Activated T-cell treated with anti-CD3 and anti-CD28 coated beads, Interleukin-2, amount 50 U/mL, for 1 hour (primary cell): ENCODE results near the gene DEDD.

Source experiments
- DNase-seq: peaks from one replicate; pipeline ENCODE4 v3.0.0-alpha.2; 2020

DEDD gene, protein sequence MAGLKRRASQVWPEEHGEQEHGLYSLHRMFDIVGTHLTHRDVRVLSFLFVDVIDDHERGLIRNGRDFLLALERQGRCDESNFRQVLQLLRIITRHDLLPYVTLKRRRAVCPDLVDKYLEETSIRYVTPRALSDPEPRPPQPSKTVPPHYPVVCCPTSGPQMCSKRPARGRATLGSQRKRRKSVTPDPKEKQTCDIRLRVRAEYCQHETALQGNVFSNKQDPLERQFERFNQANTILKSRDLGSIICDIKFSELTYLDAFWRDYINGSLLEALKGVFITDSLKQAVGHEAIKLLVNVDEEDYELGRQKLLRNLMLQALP

DNA sequence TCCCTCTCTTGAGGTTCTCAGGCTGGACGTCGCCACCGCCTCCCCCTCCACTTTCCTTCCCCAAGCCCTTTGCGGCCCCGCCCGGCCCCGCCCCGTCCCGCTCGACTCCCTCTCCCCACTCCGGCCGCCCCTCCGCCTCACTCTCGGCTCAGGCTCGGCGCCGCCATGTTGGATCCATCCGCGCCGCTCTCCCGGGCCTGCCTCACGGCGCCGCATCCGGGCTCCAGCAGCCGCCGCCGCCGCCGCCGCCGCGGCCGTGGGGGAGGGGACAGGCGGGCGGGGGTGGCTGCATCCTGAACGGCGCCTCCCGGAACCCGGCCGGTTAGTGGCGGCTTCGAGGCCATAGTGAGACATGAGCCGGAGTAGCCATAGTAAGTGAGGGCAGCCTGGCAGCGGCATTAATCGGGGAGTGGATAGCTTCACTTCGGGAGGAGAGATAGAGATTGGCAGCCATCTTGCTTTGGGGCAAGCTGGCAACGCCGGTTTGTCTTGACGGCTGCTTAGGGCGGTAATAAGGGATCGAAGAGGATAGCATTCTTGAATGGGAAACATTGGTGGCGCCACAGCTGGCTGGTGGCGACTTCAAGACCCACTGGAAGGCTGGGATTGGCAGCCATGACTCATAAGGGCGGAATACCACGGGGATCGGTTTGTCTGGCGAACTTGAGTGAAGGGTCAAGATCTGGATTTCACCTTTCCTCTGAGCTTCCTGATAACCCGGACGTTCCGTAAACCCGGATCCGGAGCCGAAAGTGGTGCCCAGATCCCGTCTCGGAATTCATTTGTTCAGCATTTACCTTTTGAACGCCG lies at the start of gene DEDD:
Gene DEDD (minus strand): TSS at position 258 of the 810 bp plus-strand sequence. CDS start 8,205 bp downstream, outside the sequence.
- DNase-seq, result peak; percentile 89

- DNase-seq, result peak; percentile 50
Observed at GRCh38 chr1:161182214-161182613, 49.7 kb upstream of the DEDD start.

DNA sequence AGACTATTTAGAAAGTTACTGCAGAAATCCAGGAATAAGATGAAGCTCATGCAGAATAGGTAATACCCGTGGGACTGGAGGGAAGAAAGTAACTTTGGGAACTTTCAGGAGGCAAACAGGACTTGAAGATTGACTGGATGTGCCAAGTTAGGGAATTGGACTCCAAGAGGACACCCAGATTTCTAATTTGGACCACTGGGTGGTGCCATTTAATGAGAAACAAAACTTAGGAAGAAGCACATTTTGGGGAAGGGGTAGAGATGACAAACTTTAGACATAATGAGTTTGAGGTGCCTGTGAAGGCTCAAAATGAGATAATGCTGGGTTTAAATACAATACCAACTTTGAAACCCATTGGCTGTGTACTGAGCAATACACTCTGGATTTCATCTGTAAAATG lies 48.2 kb upstream of the DEDD start:
- DNase-seq, result no peak

DNA sequence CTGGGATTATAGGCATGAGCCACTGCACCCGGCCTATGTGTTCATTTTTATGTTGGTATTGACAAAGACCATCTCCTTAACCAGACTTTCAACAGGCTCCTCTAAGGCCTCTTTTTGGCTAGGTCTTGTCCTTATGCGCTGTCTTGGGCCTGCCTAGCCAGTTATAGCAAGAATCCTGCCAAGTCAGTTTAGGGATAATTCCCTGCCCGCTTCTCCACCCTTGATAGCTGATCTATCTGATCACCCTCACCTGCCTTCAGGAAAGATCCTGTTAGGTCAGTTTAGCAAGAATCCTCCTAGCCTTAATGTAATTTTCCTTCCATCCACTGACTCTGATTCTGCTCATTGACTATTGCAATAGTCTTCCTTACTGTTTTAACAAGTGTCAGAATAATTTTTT lies 47.2 kb upstream of the DEDD start:
- DNase-seq, result no peak

GRCh38 chr1:161177936-161178244 lies 45.4 kb upstream of the DEDD start:
- no peak for DNase-seq

DNA sequence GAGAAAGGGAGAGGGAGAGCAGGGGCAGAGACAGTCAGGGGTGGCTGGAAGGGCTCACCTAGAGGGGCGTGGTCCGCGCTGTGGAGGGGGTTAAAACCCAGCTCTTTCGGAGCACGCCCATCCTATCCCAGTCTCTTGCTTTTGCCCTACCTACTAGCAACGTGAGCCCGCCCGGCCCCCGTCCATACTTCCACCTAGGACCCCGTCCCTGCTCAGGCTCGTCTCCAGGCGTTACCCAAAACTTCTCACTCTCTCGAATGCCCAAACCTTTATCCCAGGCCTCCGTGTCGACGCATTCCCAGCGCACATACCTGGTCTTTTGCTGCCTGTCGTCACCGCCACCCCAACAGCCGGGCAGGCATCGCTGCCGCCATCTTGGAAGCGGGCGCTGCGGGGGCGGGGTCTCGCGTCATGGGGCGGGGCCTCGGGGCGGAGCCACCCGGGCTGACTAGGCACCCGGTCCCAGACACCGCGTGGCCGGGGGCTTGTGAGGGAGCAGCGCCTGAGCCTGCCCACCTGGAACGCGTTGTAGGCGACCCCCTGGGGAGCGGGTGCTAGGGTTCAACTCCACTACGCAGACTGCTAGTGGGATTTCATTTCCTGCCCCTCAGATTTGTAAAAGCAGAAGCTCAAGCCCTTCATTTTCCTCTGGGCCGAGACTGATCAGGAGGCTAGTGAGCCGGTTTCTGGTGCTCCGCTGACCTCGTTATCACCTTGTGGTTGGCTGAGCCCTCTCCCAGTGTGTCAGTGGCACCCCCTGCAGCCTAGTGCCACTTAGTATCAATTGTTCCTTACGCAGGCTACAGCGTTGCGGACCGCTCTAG lies 44.9 kb upstream of the DEDD start, which contains the start of gene B4GALT3:
Gene B4GALT3 (minus strand): TSS at position 396 of the 824 bp plus-strand sequence. CDS start 1,447 bp downstream, outside the sequence.
- DNase-seq, result peak; percentile 99

- no peak for DNase-seq
Observed at GRCh38 chr1:161176468-161177111, 44.1 kb upstream of the DEDD start.

- no peak for DNase-seq
Observed at GRCh38 chr1:161175771-161176453, 43.4 kb upstream of the DEDD start.

GRCh38 chr1:161174911-161175310 lies 42.4 kb upstream of the DEDD start:
- no peak for DNase-seq

GRCh38 chr1:161173711-161174110 lies 41.2 kb upstream of the DEDD start:
- DNase-seq, result no peak

- no peak for DNase-seq
Observed at GRCh38 chr1:161172776-161173376, 40.4 kb upstream of the DEDD start.

- DNase-seq, result no peak
Observed at GRCh38 chr1:161172349-161172748, 39.9 kb upstream of the DEDD start.

DNA sequence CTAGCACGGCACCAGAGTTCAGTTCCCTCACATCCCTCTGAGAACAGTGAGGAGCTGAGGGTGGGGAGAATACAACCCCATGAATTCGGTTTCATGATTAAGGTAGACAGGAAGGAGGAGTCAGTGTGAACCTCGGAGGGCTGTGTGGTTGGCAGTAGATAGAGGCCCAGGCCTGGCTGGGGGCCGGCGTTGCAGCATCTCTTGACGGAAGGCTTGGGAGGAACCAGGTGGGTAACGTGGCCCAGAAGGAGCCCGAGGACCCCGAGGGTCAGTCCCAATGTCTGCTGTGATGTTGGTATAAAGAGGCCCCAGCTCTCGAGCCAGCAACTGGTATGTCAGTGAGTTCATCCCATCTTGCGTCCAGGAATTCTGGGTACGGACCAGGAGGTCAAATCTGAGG lies 39.2 kb upstream of the DEDD start:
- no peak for DNase-seq

DNA sequence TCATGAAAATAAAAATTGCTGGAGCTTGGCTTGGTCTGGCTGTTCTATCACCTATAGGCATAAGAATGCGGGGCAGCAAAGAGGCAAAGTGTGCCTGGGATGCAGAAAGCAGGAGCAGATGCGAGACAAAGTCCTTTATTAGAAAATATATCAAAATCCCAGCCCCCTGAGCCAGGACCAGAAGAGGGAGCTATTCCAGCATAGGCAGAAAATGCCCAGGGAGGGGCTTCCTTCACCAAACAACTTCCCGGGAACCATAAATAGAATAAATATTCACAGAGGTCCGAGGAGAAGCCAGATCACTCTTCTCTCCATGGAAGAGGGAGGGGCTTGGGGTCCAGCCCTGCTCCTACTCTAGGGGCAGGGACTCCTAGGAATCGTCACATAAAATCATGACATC lies 38.7 kb upstream of the DEDD start:
- DNase-seq, result no peak

GRCh38 chr1:161168906-161169305 lies 36.4 kb upstream of the DEDD start:
- DNase-seq, result no peak

GRCh38 chr1:161166669-161167548 lies 34.4 kb upstream of the DEDD start:
- DNase-seq, result no peak

DNA sequence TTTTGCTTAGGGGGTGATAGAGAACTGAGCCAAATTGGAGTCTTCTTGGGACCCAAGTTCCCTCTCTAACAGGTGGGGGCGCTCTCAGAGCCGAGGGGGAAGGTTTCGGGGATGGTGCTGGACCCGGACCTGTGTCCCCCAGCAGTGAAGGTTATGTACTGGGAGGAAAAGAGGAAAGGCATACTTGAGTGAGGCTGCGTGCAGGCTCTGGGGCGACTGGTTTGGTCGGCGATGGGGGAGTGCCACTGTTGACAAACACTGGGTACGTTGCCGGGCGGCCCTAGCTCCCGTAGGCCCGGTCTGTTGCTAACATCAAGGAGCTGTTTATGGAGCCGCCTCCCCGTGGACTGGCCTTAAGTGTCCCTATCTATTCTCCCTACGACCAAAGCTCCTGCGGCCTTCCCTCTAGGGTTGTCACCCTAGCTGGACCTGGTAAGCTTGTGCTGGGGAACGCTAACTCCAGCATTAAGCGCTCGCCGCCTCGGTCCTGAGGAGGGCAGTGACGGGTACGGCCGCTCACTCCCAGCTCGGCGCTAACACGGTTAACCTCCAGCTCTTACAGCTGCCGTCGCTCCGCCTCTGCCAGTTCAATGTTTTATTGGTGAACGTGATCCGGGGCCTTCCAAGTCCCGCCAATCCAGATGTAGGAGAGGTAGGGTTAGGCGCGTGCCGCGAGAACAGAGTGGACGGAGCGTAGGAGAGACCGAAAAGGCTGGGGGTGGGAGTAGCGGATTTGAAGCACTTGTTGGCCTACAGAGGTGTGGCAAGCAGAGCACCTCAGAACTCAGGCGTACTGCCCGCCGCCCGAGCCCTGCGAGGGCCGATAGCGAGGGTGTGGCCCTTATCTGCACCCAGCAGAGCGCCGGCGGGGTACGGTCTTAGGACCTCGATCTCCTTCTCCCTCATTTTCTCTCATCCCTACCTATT lies 33.5 kb upstream of the DEDD start, which contains the start of gene PPOX:
Gene PPOX (plus strand): TSS at position 685 of the 927 bp plus-strand sequence. CDS start 422 bp downstream, outside the sequence.
- peak; percentile 86 for DNase-seq

- DNase-seq, result no peak
Observed at GRCh38 chr1:161164901-161165610, 32.6 kb upstream of the DEDD start.

- DNase-seq, result no peak
Observed at GRCh38 chr1:161163793-161164192, 31.3 kb upstream of the DEDD start.
